Coronary artery (tissue), 2 donors: ENCODE measurements around the gene DYRK1A.

Source experiments
- DNase-seq: peaks from one replicate; pipeline ENCODE4 v3.0.0-alpha.2; 2017; ENCODE audit warnings: low spot score
- H3K27ac ChIP-seq, 2 donors: fragments of 200-600 bp; sonication (generic); one replicate each; pipeline ENCODE4 v1.5.1; 2016 to 2019
- H3K4me3 ChIP-seq: fragments of 200-600 bp; sonication (generic); 2 replicates; pipeline ENCODE4 v1.5.1; 2016; ENCODE audit warnings: mild to moderate bottlenecking, moderate library complexity
- TF ChIP-seq, protein P1 (sequence below): fragments of 200-600 bp; sonication (generic); IDR thresholded peaks from one replicate; pipeline ENCODE4 v1.5.1; 2019; ENCODE audit warnings: antibody characterized with exemption

Gene DYRK1A

DNA sequence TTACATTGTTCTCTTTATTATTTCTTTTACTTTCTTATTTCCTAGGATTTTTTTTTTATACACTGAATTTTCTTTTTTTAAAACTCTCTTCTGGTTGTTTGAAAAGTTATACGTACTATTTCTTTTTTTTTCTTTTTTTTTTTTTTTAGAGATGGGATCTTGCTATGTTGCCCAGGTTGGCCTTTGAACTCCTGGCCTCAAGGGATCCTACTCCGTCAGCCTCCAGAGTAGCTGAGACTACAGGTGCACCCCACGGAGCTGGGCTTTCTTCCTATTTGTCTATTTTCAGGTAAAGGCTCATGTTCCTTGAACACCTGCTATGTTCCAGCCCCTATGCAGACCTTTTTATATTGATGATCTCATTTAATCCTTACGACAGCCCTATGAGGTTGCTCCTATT is 29.4 kb upstream of the DYRK1A start:
- Histone ChIP-seq H3K4me3 (no peak overlapping the region), H3K27ac (no peak overlapping the region)
- TF ChIP-seq, protein P1, sequence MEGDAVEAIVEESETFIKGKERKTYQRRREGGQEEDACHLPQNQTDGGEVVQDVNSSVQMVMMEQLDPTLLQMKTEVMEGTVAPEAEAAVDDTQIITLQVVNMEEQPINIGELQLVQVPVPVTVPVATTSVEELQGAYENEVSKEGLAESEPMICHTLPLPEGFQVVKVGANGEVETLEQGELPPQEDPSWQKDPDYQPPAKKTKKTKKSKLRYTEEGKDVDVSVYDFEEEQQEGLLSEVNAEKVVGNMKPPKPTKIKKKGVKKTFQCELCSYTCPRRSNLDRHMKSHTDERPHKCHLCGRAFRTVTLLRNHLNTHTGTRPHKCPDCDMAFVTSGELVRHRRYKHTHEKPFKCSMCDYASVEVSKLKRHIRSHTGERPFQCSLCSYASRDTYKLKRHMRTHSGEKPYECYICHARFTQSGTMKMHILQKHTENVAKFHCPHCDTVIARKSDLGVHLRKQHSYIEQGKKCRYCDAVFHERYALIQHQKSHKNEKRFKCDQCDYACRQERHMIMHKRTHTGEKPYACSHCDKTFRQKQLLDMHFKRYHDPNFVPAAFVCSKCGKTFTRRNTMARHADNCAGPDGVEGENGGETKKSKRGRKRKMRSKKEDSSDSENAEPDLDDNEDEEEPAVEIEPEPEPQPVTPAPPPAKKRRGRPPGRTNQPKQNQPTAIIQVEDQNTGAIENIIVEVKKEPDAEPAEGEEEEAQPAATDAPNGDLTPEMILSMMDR: no peak
- DNase-seq: no peak

DNA sequence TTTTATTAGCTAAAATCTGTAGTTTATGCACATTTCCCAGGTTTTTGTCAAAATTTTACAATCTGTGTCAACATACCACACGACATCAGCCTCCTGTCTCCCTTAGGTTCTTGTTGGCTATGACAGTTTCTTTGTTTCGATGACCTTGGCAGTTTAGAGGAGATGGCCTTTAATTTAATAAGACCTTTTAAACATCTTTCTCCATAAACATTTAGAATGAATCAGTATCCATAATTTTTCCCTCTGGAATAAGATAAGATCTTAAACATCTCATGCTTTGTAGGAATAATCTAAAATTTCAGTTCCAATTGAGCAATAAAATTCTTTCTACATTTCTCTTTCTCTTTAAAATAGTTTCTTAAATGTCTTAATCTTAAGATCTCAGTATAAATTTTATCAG is 28.7 kb upstream of the DYRK1A start:
- no peak for DNase-seq
- TF ChIP-seq, protein P1: no peak
- H3K27ac ChIP-seq: peak overlapping the region in 1 of 2 donors; percentile 75
- no peak overlapping the region for H3K4me3 ChIP-seq

DNA sequence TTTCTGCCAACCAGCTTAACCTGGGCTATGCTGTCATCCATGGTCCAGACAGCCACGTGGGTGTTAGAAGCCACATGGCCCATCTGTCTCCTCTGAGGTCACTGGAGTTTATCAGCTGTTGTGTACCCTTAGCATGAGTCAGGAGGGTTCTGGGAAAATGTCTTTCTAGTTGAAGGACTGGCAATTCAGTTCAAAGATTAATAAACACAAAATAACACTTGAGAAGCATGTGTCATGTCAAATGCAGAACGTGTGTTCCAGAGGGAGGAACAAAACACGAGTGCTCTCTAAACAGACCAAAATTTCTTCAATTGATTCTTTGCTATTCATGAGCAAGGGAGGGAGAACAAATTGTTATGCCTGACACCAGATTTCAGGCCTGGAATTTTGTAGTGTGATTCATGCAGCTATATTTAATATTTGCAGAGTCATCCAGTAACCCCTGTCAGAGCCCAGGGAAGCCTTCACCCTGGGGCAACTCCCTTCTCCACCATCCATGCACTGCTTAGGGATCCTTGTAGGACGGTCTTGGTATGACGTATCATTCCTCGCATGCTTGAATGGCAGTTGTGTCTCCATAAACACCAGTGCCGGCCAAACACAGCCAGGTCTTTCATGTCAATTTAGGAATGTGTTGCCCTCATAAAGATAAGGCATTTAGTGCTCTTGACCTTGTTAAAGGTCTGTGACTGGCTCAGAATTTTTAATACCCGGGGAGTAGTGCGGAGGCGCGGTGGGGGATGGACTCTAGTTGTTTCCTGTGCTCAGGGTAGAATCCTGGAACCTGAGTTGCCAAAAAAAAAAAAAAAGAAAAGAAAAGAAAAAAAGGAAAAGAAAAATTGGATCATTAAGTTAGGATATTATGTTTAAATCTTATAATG is 27.7 kb upstream of the DYRK1A start:
- DNase-seq: peak; percentile 80
- TF ChIP-seq, protein P1: no peak
- H3K27ac ChIP-seq: peak overlapping the region; percentile 75 to 88
- peak overlapping the region; percentile 51 for H3K4me3 ChIP-seq

DNA sequence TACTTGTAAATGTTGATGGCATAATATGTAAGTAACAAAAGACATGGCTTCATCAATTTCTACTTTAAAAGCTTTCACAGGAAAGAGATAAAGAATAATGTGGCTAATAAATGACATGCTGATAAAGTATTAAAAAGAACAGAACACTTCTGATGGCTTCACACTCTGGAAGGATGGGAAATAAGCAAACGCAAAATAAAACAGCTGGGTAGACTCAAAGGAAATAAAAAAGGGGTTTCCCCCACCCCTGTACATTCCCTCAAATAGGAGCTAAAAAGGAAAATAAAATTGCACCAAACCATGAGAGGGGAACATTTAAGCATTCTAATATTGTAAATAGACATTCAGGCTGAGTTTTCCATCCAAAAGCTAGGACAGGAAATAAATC is 27.0 kb upstream of the DYRK1A start:
- Histone ChIP-seq H3K27ac (peak overlapping the region; percentile 75 to 88), H3K4me3 (no peak overlapping the region)
- TF ChIP-seq, protein P1: no peak
- DNase-seq: no peak

DNA sequence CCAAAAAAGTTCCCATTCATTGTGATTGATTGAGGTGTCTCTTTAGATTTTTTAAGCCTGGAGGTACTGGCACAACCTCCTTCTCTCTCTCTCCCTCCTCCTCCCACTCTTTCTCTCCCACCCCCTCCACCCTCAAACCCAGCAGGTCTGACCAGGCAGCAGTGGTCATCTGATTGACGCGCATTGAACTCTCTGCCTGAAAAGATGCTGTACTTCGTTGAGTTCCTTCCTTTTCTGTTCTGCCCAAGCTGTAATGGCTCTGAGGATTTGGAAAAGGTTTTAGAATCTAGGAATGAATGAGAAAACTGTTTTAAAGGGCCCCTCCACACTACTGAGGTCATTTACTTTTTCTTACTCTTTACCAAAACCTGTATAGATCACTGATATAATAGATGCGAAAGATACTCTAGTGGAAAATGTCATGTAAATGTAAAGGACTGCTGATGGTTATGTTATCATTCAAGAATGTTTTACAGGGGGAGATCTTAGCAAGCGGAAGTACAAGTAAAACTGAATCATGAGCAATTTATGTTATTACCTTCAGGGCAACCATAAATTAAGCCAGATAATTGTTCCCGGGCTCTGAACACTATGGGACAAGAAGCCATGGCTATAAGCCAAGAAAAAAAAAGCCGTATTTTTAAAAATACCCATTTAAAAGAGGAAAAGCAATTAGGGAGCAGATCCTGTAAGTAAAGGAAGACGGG is 25.2 kb upstream of the DYRK1A start:
- H3K4me3 ChIP-seq: no peak overlapping the region
- no peak overlapping the region for H3K27ac ChIP-seq
- no peak for DNase-seq
- TF ChIP-seq, protein P1: no peak

DNA sequence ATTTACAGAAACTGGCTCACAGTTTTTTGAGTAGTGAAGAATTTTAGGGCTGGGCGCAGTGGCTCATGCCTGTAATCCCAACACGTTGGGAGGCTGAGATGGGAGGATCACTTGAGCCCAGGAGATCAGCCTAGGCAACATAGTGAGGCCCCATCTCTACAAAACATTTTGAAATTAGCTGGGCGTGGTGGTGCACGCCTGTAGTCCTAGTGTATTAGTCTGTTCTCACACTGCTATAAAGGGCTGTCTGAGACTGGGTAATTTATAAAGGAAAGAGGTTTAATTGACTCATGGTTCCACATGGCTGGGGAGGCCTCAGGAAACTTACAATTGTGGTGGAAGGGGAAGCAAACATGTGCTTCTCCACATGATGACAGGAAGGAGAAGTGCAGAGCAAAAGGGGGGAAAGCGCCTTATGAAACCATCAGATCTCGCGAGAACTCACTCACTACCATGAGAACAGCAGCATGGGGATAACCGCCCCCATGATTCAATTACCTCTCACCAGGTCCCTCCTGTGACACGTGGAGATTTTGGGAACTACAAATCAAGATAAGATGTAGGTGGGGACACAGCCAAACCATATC is 24.4 kb upstream of the DYRK1A start:
- no peak overlapping the region for H3K27ac ChIP-seq
- no peak for DNase-seq
- TF ChIP-seq, protein P1: no peak
- no peak overlapping the region for H3K4me3 ChIP-seq
